SJCRH30 (cell line): ENCODE measurements around the gene S1PR2. TPM values are rescaled to one million over a fixed set of nuclear protein-coding genes. Genes with fewer than 3 reads are reported as not detected.

Experiments
- total RNA-seq: library from RNA; depleted of rRNA; stranded (reverse); fragments of >200 nt; shearing (Covaris generic); gene quantifications from 2 replicates; pipeline ENCODE4 v1.2.3, GENCODE V29; 2014; rRNA removed

The S1PR2 gene
- total RNA-seq, 1 experiment from 2014 or later, result 7.4 TPM

Other genes with a start within 250 kb of the S1PR2 start
- not detected in 2 replicates for gene COL5A3, start 220.8 kb downstream of the S1PR2 start, total RNA-seq
- not detected in 2 replicates for gene RDH8, start 217.8 kb downstream of the S1PR2 start, total RNA-seq
- gene SHFL, start 145.0 kb downstream of the S1PR2 start, total RNA-seq, result 0.08 TPM in 1 of 2 replicates, not detected in the other
- 0.10 TPM in 1 of 2 replicates, not detected in the other for gene ANGPTL6, start 128.7 kb downstream of the S1PR2 start, total RNA-seq
- gene PPAN, start 125.0 kb downstream of the S1PR2 start, total RNA-seq, result 44.7 and 47.0 TPM in 2 replicates
- gene P2RY11, start 119.6 kb downstream of the S1PR2 start, total RNA-seq, result 10.7 and 10.8 TPM in 2 replicates
- 179 and 186 TPM in 2 replicates for gene EIF3G, start 111.4 kb downstream of the S1PR2 start, total RNA-seq
- gene DNMT1, start 36.4 kb downstream of the S1PR2 start, total RNA-seq, result 122 and 151 TPM in 2 replicates
- 53.7 and 54.8 TPM in 2 replicates for gene MRPL4, start 20.9 kb upstream of the S1PR2 start, total RNA-seq
- 0.85 and 0.86 TPM in 2 replicates for gene ICAM1, start 39.8 kb upstream of the S1PR2 start, total RNA-seq
- gene ICAM4, start 55.6 kb upstream of the S1PR2 start, total RNA-seq, result 1.7 and 2.8 TPM in 2 replicates
- gene ICAM5, start 58.6 kb upstream of the S1PR2 start, total RNA-seq, result 0.22 and 0.28 TPM in 2 replicates
- gene ZGLP1, start 78.5 kb upstream of the S1PR2 start, total RNA-seq, result 0.89 and 2.1 TPM in 2 replicates
- 11.5 and 17.5 TPM in 2 replicates for gene FDX2, start 84.7 kb upstream of the S1PR2 start, total RNA-seq
- 20.1 and 21.3 TPM in 2 replicates for gene RAVER1, start 102.2 kb upstream of the S1PR2 start, total RNA-seq
- gene ICAM3, start 108.3 kb upstream of the S1PR2 start, total RNA-seq, result 2.1 and 2.8 TPM in 2 replicates
- gene TYK2, start 149.2 kb upstream of the S1PR2 start, total RNA-seq, result 45.8 and 56.1 TPM in 2 replicates
- 118 and 130 TPM in 2 replicates for gene CDC37, start 172.2 kb upstream of the S1PR2 start, total RNA-seq
- 3.7 and 4.2 TPM in 2 replicates for gene PDE4A, start 189.2 kb upstream of the S1PR2 start, total RNA-seq